ENCODE results near the gene TRMT1.
A peak's percentile ranks its signal among the peaks of the same experiment; 100 is the strongest.

Gene TRMT1

DNA sequence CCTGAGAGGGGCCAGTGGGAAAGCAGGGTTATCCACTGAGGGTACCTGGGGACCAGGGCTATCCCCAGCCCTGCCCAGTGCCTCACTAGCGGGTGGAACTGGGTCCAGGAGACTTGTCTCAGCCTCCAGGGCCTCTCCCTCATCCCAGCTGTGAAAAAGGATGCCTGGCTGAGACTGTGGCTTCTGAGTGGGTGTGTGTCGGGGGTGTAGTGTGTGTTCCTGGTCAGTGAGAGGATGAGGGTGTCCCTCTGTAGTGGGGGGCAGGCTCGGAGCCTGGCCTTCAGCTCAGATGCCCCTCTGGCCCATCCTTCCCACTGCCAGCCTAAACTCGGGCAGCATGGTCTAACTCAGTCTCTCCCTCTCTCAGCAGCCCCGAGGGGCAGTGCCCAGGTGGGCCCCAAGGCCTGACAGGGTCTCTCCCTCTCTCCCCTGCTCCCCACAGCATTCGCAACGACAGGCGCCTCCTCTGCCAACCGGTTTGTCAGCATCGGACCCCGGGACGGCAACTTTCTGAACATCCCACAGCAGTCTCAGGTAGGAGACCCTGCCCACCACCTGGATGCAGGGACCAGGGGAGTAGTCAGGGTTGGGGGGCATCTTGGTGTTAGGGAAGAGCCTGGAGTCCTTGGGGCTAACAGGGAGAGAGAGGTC lies 26.6 kb downstream of the TRMT1 start:
- DNase-seq: no peak

DNA sequence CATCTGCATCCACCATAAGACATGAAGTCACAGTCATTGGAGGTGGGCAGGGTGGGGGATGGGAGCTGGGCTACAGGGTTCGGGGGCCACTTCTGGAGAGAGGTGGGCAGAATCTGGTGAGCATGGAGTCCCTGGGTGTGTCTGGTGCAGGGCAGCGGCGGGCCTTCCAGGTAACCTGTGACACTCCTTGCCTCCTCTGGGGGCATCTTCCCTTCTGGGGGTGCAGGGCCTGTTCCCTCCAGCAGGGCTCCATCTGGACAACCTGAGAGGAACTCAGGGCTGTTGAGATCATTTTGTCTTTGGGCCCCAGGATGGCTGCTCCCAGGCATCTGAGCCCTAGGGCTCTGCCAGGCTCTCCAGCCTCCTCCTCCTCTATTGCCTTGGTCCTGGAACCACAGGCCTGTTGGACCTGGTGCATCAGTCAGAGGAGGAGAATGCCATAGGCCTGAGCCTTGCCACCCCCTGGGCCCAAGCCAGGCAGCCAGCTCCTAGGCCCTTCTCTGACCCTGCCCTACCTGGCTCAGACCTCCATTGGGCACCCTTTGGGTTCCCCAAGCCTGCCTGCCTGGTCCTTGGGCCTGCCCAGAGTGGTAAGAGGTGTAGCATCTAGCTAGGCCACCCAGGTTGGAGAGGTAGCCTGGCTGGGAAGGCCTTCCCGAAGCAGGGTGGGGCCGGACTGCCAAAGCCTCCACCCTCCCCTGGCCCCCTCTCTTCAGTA lies 27.2 kb downstream of the TRMT1 start:
- DNase-seq: peak; percentile 62

DNA sequence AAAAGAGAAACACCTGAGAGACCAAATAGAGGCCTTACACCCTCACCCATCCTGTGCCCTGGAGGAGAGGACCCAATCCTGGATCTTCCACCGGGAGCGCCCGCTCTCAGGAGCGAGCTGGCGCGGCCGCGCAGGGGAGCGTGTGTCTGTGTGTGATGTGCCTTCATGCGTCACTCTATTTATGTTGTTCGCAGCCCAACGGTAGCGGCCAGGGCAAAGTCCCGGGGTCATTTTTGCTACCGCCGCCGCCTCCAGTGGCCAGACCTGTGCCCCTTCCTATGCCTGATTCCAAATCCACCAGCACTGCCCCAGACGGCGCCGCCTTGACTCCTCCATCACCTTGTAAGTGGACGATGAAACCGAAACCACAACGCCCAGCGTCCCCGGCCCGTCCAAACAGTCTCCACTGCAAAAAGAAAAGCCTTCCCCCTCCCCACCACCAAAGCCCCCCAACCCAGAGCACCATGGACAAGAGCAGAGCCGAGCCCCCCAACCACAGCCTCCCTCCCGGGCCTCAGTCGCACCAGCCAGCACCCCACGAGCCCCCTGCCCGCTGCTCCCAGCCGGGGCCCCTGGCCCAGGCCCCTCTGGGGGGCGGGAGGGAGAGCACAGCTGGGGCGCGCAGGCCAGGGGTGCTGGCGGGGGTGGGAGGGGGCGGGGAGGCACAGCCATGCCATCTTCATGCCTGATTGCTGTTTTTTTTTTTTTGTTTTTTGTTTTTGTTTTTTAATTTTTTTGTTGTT lies 28.6 kb downstream of the TRMT1 start:
- DNase-seq: no peak

DNA sequence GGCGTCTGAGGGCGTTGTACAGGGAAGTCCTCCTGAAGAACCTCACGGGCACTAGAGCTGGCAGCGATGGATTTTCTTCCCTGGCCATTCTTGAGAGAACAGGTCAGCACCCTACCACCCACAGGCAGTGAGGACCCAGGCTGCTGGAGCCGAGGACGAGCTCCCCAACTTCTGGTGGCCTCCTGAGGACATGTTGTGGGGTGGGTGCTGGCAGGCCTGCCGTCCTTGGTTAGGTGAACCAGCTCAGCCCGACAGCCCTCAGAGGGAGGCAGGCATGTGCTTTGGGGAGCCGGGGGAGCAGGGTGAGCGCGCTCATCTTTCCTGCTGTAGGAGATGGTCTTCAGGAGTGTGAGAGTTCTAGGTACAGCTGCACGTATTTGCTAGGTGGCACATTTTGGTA lies 29.2 kb downstream of the TRMT1 start:
- DNase-seq: no peak

DNA sequence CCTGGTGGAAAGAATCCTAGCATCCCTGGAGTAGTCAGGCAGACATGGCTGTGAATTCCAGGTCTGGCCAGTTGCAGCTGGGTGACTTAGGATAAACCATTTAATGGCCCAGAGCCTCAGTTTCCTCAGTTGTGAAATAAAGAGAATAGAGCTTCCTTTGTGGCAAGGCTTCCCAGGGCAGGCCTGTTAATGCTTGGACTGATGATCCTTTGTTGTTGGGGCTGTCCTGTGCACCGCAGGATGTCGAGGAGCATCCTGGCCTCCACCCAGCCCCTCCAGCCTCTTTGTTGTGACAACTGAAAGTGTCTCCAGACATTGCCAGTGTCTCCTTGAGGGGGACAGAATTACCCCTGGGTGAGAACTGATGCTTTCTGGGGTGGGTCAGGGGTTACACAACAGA lies 30.2 kb downstream of the TRMT1 start:
- no peak for DNase-seq

DNA sequence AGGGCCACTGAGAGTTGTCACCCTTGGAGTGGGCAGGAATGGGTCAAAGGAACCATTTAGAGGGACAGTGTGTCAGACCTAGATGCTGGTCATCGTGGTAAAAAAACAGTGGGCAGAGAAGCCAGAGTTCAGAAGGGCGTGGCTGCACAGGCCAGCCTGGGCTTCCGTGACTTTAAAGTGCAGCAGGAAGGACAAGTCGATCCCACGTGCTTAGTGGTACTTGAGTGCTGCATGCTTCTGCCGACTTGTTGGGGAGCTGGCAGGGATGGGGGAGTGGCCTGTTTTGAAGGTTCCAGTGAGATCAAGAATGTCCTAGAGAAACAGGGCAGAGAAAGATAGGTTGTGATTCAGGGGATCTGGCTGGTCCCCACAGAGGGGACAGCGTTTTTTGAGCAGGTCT lies 30.9 kb downstream of the TRMT1 start:
- DNase-seq: no peak

DNA sequence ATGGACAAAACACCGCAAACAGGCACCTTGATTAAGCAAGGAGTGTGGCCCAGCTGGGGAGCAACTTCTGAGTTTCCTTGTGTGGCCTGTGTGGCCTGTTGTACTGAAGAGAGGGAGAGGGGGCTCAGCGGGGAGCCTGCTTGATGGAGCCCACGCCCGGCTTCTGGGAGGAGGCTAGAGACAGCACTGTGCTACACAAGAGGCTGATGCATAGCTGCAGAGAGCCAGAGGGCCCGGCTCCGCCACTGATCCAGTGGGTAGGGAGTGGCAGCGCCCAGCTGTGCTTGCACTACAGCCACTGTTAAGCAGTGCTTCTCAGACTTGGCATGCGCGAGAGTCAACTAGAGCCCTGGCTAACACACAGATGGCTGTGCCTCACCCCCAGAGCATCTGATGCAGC lies 32.9 kb downstream of the TRMT1 start:
- no peak for DNase-seq

DNA sequence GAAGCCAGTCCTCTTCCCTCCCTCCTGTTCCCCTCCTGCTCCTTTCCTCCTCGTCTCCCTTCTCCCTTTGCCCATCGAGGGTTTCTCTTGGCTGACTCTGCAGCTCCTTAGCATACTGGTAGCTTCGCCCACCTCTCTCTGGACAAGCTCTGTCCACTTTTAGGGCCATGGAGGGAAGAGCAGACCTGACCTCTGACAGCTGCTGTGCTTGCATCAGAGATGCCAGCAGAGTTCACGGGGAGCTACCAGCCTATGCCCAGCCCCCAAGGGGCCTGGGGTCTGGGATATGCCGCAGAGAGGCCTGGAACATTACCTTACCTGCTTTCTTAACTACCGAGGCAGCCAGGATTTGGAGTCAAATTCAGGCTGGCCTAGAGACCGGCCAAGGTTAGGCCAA lies 33.5 kb downstream of the TRMT1 start:
- DNase-seq: no peak

DNA sequence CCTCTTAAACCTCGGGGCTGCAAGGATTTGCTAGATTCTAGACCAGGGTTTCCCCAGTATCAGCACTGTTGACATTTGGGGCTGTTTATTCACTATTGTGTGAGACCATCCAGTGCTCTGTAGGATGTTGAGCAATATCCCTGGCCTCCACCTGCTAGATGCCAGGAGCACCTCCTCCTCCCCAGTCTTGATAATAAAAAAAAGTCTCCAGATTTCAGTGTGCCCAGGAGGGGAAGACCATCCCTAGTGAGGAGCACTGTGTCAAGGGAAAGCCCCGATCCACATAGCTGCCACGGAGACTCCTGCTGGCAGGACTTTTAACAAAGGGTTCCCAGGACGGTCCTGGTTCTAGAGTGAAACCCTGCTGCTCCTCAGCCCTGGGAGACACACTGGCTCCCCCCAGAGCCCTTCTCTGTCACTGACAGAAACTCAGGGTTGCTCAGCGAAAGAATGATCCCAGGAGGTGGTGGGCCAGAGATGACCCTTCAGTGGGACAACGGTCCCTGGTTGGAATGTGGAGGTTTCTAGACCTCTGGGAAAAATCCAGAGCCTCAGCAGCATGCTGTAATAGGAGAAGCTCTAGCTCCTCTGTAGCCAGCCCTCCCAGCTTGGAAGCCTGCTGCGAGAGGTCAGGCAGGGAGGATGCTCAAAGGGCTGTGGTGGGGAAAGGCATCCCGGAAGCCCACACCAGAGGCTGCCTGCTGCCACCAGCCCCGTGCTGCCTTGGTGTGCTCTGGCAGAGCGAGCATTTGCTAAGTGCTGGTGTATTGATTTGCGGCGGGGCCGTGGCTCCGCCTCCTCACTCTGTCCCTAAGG lies 34.1 kb downstream of the TRMT1 start:
- no peak for DNase-seq

DNA sequence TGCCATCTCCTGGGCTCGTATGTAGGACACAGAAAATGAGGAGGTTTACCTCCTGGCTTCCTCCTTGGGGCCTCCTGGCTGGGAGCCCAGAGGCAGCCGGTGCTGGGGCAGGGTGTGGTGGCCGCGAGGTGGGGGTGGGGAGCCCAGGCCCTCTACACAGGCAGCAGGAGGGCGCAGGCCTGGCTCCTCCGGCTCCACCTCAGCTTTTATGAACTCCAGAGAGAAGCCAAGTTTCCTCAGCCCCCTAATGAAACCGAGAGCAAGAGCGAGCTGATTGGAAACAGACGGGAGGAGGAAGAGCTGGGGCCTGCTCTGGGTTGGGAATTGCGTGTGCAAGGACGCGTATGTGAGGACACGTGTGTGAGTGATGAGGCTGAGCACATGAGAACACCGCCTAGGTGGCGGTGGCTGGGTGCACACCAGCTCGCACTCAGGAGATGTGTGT lies 37.0 kb downstream of the TRMT1 start:
- DNase-seq: no peak

DNA sequence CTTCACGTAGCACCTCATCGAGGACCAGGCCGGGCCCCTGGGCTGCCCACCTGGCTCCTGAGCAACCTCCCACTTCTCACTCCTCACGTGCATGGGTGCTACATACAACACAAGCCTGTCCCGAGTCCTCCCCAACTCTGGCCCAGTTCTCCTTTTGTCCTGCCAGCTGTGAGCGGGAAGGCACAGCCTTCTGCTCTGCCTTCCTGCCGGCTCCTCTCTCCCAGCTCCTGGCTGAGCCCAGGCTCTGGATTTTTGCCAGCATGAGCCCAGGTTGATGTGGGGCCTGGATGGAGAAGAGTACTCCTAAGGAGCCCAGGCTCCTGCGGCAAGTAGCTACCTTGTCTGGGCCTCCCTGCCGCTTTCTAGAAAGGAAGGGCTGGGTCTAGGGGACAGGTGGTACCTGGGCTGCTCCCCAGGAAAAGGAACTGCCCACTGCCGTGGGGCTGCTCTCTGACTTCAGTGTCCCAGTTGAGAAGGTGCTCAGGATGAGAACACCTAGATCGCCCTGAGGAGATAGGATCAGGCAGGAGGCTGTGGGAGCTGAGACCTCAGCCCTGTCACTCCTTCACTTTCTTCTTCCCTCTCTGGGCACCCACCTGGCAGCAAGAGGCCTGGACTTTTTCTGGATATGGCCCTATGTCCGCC lies 37.5 kb downstream of the TRMT1 start:
- DNase-seq: no peak

DNA sequence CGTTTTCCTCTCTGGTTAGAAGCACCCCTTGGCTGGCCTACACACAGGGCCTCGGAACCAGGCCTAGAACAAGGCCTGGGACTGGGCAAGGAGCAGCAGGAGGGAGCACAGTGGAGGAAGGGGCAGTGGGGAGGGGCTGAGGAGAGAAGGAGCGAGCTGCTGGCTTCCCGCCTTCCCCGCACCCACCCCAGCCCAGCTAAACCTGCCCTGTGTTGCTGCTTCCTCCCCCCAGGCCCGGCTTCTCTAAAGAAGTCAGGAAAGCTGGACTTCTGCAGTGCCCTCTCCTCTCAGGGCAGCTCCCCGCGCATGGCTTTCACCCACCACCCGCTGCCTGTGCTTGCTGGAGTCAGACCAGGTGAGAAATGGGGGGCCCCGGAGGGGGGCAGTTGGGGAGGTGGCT lies 38.2 kb downstream of the TRMT1 start:
- no peak for DNase-seq

DNA sequence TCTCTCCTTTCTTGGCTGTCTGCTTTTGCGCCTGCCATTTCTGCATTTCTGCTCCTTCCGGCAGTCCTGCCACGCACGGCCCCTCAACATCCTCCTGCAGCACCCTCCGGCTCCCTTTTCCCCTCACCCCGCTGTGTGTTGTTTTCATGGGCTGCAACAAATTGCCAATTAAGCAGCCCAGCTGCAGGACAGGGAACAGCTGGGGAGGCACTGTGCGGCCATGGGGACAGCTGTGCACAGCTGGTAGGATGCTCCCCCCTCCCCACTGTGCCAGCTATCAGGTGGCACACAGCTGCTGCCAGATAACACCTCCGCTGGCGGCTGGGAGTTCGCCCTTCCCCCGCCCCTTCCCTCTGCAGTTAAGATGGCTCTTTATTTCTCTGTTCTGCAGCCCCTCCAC lies 39.3 kb downstream of the TRMT1 start:
- no peak for DNase-seq

DNA sequence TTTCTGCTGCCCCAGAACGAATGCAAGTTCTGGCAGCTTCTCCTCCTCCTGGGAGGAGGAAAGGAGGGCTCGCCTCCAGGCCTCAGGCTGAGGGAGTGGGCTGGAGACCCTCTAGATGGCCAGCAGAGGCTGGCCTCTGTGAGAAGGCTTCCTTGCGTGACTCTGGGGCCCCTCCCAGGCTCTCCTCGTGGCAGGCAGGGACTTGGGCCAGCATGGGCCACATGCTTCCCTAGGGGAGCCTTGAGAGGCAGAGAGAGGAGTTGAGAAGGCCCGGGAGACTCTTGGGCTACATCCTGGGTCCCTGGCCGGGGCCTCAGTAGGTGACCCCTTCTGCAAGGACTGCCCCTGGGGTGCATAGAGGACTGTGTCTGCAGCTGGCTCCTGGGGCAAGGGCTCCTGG lies 39.8 kb downstream of the TRMT1 start:
- no peak for DNase-seq

DNA sequence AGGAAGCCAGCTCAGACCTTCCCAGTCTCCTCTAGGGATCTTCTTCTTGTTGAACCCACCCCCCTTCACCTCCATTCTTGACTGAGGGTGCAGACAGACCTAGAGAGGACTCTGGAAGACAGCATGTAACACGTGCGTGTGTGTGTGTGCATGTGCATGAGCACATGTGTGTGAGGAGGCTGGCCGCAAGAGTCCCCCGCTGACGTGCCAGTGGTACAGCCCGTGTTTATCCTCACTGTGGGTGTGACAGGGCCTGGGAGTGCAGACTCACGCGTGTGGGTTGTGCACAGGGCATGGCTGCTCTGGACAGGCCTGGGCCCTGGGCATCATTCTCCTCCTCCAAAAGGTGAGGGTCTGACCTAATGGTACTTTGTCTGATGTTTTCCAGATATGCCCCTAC lies 40.2 kb downstream of the TRMT1 start:
- no peak for DNase-seq

DNA sequence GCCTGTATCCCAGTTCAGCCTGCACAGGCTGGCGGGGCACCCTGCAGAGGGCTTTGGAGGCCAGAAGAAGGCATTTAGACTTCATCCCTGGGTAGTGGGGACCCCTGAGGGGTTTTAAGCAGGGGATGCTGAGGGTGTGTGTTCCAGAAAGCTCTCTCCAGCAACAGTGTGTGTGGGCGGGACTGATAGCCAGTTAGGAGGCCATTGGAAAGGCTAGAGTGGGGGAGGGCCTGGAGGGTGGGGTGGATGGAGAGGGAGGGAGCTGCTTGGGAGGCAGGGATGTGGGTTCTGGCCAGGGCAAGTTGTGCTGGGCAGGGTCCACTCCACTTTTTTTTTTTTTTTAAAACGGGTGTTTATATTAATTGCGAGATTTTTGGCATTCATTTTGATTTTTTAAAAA lies 42.2 kb downstream of the TRMT1 start:
- DNase-seq: no peak

DNA sequence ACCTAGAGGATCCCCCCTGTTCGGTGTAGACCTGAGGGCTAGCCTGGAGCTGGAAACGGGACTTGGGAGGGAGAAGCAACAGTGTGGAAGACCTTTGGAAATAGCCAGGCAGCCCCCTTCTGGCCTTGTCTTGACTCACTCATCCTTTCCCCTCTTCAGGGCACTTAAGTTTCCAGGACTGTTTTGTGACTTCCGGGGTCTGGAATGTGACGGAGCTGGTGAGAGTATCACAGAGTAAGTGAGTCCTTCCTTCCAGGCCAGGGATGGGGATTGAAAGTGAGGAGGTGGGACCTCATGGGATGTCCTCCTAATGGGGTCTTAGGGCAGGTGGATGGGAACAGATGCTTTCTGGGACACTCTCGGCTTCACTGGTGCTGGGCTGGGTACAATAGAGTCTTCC lies 43.3 kb downstream of the TRMT1 start:
- no peak for DNase-seq

DNA sequence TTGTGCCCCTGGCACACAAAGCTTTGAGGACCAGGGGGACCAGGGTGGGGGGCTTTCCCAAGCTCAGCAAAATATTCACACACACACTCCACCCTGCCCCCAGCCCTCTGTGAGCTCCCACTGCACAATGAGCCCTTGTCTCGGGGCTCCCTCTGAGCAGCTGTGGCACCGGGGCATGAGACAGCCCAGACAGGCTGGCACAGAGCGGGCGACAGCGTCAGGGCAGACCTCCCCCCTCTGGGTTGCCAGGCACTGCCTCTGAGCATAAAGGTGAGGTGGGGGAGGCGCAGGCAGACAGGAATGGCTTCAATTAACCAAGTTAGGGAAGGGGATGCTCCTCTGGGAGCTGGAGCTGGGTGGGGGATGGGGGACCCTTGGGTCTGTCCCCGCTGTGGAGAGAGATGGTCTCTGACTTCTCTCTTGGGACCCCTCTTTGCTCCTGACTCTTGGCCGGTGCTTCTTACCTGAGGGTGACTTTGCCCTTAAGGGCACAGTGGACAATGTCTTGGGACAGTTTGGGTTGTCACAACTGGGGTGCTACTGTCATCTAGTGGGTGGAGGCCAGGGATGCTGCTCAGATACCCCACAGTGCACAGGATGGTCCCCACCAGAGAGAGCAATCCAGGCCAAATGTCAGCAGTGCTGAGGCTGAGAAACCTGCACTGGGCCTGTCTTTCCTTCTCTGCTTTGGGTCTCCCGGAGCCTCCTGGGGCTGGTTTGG lies 44.2 kb downstream of the TRMT1 start:
- no peak for DNase-seq

DNA sequence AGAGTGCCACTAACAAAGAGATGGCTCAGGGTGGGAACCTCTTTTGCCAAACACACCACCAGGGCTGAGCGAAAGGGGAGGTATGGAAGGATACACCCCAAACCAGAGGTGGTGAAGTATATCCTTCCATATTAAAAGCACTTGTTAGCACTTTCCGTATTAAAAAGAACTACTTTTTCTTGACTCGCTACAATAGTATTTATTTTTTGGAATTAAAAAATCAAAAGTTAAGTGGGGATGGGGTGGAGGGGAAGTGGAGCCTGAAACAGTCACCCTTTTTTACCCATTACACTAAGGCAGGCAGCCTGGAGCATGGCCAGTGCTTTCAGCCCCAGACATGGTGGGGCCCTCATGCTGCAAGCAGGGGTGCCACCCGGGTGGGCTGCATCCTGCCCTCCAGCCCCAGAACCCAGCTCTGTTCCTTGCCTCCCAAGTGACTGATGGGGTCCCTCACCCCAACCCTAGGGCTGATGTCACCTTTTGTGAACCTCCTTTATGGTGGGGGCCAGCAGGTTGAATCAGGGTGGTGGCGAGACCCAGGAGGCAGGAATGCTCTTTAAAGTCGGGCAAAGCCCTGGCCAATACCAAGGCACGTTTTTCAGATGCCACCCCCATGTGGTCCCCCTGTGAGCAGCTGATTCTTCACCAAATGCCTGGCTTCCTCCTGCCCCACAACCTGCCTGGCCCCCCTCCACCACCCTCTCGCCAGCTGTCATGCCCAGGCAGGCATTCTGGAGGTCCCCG lies 44.9 kb downstream of the TRMT1 start:
- DNase-seq: no peak

DNA sequence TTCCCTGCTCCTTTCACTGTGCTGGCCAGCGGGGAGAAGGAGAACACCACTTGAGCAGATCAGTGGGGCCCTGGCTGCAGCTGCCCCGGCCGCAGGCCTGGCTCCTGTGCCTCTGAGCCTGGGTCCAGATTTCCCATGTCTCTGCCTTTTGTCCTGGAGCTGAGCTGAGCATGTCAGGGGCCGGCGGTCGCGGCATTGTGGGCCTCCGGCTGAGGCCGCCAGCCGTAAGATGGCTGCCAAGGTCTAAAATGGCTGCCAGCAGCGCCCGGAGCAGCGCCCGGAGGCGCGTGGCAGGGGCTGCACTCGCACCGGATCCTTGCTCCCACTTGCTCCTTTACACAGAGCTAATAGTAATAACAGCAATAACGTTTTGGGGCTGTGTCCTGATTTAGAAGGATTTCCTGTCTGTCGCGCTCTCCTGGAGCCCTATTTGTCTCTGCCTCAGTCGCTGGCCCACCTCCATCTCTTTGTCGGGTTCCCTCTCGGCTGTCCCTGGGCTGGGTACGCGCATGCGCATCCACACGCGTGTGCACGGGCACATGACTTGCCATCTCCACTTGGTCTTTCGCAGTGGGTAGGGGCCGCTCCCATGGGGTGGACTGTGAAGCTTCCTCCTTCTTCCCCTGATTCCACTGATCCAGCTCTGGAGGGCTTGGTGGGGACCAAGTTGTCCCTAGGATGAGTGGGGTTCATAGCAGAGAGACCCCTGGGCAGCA lies 46.0 kb downstream of the TRMT1 start:
- DNase-seq: no peak

Data from activated CD4-positive, alpha-beta T cell treated with anti-CD3 and anti-CD28 coated beads for 48 hours (primary cell).